Epithelial cell of esophagus (primary cell): ENCODE measurements around the gene LIN28B.
A peak's percentile ranks its signal among the peaks of the same experiment; 100 is the strongest.
"Not testable (repeated sequence)": the region's sequence is repeated elsewhere in the genome, so short reads cannot be mapped to it uniquely, and the experiment has no call there.

ENCODE experiments used
- DNase-seq: peaks from one replicate; pipeline ENCODE4 v3.0.0; 2010; ENCODE audit warnings: low read depth
- H3K4me3 ChIP-seq: 2 replicates; pipeline ENCODE4 v1.5.1; 2011; ENCODE audit warnings: mild to moderate bottlenecking, low read length, control low read depth
- TF ChIP-seq, protein P1 (sequence below): IDR thresholded peaks from 2 replicates; pipeline ENCODE4 v1.5.1; 2011; ENCODE audit warnings: low read depth, mild to moderate bottlenecking, low read length, control low read depth, inconsistent platforms; ENCODE audit not compliant: insufficient read depth; ENCODE audit errors: missing control alignments

LIN28B gene

GRCh38 chr6:104995989-104996617 lies 39.2 kb downstream of the LIN28B start:
- peak; percentile 50 for DNase-seq
- TF ChIP-seq, protein P1, sequence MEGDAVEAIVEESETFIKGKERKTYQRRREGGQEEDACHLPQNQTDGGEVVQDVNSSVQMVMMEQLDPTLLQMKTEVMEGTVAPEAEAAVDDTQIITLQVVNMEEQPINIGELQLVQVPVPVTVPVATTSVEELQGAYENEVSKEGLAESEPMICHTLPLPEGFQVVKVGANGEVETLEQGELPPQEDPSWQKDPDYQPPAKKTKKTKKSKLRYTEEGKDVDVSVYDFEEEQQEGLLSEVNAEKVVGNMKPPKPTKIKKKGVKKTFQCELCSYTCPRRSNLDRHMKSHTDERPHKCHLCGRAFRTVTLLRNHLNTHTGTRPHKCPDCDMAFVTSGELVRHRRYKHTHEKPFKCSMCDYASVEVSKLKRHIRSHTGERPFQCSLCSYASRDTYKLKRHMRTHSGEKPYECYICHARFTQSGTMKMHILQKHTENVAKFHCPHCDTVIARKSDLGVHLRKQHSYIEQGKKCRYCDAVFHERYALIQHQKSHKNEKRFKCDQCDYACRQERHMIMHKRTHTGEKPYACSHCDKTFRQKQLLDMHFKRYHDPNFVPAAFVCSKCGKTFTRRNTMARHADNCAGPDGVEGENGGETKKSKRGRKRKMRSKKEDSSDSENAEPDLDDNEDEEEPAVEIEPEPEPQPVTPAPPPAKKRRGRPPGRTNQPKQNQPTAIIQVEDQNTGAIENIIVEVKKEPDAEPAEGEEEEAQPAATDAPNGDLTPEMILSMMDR = peak; percentile 7
- no peak overlapping the region for H3K4me3 ChIP-seq

- DNase-seq = no peak
- H3K4me3 ChIP-seq = no peak overlapping the region
- TF ChIP-seq, protein P1 = no peak
Measured at GRCh38 chr6:105001063-105001462, 44.2 kb downstream of the LIN28B start.

- no peak for DNase-seq
- TF ChIP-seq, protein P1 = no peak
- no peak overlapping the region for H3K4me3 ChIP-seq
Measured at GRCh38 chr6:105001906-105002305, 45.0 kb downstream of the LIN28B start.

GRCh38 chr6:105005451-105005850 lies 48.5 kb downstream of the LIN28B start:
- TF ChIP-seq, protein P1 = no peak
- no peak for DNase-seq

DNA sequence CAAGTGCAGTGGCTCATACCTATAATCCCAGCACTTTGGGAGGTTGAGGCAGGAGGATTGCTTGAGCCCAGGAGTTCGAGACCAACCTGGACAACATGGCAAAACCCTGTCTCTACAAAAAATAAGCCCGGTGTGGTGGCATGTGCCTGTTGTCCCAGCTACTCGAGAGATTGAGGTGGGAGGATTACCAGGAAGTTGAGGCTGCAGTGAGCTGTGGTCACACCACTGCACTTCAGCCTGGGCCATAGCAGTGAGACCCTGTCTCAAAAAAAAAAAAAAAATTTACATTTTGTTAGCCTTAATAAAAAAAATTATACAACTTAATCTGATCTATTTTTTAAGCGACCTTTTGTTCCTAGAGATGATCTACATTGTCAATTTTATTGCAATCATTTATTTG lies 56.6 kb downstream of the LIN28B start:
- DNase-seq, H3K4me3 ChIP-seq: not testable (repeated sequence)

More at GRCh38 chr6:105005451-105005850, 48.5 kb downstream of the LIN28B start:
- H3K4me3 ChIP-seq = no peak overlapping the region

- TF ChIP-seq, protein P1 = no peak
- no peak for DNase-seq
- H3K4me3 ChIP-seq = no peak overlapping the region
Measured at GRCh38 chr6:105014448-105014847, 57.5 kb downstream of the LIN28B start.

- H3K4me3 ChIP-seq = no peak overlapping the region
- TF ChIP-seq, protein P1 = no peak
- no peak for DNase-seq
Measured at GRCh38 chr6:105014954-105015353, 58.0 kb downstream of the LIN28B start.

GRCh38 chr6:105015482-105015881 lies 58.6 kb downstream of the LIN28B start:
- H3K4me3 ChIP-seq = no peak overlapping the region
- TF ChIP-seq, protein P1 = no peak
- DNase-seq = no peak
